Ovary (tissue), 3 donors: ENCODE data around the gene CHGA.

ENCODE experiments used
- EP300 ChIP-seq: sonication (generic); formaldehyde crosslinking; IDR thresholded peaks from one replicate; pipeline ENCODE4 v1.6.1; 2017; ENCODE audit warnings: antibody characterized with exemption
- POLR2A ChIP-seq: fragments of 450-650 bp; IDR thresholded peaks from one replicate; pipeline ENCODE4 v1.6.1; 2017; ENCODE audit warnings: antibody characterized with exemption, mild to moderate bottlenecking, moderate library complexity
- TF ChIP-seq, protein P1 (sequence below), 3 donors: fragments of 450-650 bp in 2 of 3; fragments of 200-600 bp in 1 of 3; IDR thresholded peaks; one replicate each; pipeline versions ENCODE4 v1.5.1 to v1.8.0; 2016 to 2022; ENCODE audit warnings: antibody characterized with exemption in 3 of 3, mild to moderate bottlenecking in 1 of 3
- donor health status: DM: no; HTN: no; CAD: no.

DNA sequence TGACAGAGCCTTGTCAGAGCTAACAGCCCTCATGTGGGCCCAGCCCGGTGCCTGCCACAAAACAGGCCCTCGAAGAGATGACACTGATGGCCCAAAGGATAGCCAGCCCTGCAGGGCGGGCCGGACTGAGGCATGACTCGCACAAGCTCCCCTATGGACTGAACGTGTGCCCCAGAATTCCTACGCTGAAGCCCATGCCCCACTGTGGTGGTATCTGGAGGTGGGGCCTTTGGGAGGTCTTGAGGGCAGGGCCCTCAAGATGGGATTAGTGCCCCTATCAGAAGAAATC, 38.6 kb downstream of the CHGA start:
- TF ChIP-seq POLR2A, result no peak
- TF ChIP-seq, protein P1, sequence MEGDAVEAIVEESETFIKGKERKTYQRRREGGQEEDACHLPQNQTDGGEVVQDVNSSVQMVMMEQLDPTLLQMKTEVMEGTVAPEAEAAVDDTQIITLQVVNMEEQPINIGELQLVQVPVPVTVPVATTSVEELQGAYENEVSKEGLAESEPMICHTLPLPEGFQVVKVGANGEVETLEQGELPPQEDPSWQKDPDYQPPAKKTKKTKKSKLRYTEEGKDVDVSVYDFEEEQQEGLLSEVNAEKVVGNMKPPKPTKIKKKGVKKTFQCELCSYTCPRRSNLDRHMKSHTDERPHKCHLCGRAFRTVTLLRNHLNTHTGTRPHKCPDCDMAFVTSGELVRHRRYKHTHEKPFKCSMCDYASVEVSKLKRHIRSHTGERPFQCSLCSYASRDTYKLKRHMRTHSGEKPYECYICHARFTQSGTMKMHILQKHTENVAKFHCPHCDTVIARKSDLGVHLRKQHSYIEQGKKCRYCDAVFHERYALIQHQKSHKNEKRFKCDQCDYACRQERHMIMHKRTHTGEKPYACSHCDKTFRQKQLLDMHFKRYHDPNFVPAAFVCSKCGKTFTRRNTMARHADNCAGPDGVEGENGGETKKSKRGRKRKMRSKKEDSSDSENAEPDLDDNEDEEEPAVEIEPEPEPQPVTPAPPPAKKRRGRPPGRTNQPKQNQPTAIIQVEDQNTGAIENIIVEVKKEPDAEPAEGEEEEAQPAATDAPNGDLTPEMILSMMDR (IDR thresholded peaks at IDR 0.05), result no peak
- no peak for TF ChIP-seq EP300
